HG02970 (cell line): ENCODE data around the gene PLXNA4.

Source experiments
- ATAC-seq: cut with Tn5 transposase; IDR thresholded peaks from one replicate; pipeline ENCODE4 v1.9.1; 2021; ENCODE audit warnings: mild to moderate bottlenecking, moderate library complexity, moderate number of reproducible peaks; ENCODE audit not compliant: unreplicated experiment, low FRiP score

PLXNA4 gene

GRCh38 chr7:132422502-132423111 is 153.7 kb downstream of the PLXNA4 start:
- no peak for ATAC-seq

DNA sequence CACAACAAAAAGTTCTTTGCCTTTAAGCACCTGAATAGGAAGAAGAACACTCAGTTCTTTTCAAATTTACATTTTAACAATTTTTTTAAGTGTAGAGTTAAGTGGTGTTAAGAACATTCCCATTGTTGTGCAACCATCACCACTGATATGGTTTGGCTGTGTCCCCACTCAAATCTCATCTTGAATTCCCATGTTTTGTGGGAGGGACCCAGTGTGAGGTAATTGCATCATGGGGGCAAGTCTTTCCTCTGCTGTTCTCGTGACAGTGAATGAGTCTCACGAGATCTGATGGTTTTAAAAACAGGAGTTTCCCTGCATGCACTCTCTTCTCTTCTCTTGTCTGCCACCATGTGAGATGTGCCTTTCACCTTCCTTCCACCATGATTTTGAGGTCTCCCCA is 155.7 kb downstream of the PLXNA4 start:
- ATAC-seq: no peak

- no peak for ATAC-seq
These were observed 156.7 kb downstream of the PLXNA4 start for GRCh38 chr7:132419542-132419941.

DNA sequence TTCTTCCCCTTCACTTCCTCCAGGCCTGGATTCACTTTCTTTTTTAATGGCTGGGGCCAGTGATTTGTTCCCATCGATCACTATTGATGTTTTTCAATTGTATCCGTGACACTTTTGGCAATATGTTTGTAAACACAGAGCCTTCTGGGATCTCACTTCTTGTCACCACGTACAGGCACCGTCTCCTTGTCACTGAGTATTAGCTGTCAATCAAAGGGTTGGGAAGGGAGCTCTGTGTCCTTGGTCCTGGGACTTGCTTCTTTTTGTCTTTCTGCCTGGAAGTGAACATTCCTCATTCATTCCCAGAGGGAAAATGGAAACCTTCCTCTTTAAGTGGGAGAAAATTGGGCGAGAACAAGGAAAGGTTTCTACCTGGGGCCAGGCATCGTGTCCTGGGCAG is 157.4 kb downstream of the PLXNA4 start:
- ATAC-seq: no peak

DNA sequence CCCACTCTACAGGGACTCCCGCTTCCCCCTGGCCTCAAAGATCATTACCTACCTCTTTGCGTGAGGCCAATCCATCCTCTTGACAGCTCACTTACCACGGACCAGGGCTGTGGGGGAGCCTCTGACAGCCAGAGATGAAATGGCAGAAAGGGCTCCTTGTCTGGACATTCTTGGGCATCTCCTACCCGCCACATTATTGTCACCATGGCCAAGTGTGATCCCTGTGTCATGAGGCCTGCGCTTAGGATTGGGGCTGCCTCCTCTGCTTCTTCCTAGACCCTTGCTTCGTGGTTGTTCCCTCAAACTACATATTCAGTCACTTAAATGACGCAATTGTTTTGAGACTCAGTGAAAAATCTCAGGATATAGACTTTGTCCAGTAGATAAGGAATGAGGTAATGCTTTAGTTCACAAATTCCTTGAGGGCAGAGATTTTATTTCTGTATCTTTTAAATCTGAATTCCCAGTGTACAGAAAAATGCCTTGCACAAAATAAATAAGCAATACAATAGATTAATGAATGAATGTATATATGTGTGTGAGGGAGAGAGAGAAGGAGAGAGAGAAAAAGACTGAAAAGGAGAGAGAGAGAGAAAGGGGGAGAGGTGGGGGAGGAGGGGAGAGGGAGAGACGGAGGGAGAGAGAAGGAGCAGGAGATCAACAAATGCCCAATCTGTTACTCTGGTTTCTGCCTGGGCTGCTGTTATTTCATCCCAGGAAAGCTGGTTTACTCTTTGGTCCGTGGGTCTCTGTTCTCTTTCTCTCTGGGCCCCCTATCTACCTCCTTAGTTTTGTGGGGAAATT is 159.0 kb downstream of the PLXNA4 start:
- ATAC-seq: no peak

- no peak for ATAC-seq
These were observed 159.9 kb downstream of the PLXNA4 start for GRCh38 chr7:132416395-132416794.

GRCh38 chr7:132415259-132415658 is 161.0 kb downstream of the PLXNA4 start:
- no peak for ATAC-seq

DNA sequence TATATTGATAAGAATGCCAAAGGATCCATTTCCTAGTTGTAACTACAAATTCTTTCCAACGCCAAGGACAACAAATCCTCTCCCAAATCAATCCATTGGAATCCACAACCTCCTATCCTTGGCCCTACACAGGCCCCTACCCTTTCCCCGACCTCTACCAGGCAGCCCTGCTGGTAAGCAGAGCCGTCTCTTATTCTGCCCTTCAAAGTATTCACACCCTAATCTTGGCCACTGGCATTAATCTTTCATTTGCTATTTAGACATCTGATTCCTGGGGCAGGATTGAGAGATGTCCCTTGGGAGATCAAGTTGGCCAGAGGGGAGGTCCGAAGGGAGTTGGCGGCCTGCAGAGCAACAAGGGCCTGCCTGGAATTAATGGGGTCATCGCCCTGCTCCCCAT is 161.4 kb downstream of the PLXNA4 start:
- no peak for ATAC-seq

GRCh38 chr7:132412435-132412834 is 163.8 kb downstream of the PLXNA4 start:
- no peak for ATAC-seq

DNA sequence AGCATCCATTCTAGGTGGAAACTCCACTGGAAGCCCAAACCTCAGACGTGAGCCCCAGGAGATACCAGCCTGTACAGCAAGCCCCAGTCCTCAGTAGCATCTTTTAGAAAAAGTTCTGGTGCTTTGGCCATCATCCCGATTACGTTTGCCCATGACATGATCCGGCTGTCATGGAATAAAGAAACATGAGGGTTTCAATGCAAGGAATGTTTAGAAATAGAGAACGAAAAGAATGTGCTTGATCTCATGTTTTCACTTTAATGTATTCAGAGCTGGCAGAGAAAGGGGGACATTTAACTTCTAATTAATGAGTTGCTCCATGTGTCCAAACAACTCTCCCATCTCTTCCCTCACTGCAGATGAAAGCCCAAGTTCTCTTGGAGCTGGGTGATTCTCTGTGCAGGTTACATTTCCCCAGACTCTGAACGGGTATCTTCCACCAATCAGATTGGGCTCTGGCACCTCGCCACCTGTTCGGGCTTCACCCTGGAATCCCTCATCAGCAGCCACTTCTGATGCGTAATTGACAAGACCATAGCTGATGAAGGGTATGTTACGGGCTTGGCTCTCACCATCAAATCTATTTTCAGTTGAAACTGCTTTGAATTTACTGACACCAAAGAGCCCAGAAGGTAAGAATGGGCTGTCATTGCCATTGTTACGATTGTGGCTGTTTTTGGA is 165.3 kb downstream of the PLXNA4 start:
- ATAC-seq: no peak

GRCh38 chr7:132410385-132410784 is 165.9 kb downstream of the PLXNA4 start:
- ATAC-seq: no peak

GRCh38 chr7:132407764-132408163 is 168.5 kb downstream of the PLXNA4 start:
- ATAC-seq: no peak

GRCh38 chr7:132406039-132406438 is 170.2 kb downstream of the PLXNA4 start:
- ATAC-seq: no peak

DNA sequence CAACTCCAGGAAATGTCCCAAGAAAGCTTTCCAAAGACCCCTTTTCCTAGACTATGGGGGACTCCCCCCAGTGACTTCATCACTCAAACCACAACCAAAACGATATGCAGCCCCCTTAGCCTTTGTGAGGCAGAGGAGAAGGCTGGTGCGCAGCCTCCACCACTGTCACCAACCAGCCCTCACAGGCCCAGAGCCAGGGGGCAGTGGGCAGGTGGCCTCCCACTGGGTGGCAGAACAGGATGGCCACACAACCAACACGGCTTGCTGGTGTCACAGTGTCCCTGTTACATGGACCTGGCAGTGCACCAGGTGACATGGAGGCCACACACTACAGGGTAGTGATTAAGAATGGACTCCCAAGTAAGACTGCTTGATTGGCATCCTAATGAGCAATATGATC is 172.0 kb downstream of the PLXNA4 start:
- ATAC-seq: no peak

GRCh38 chr7:132403465-132404110 is 172.7 kb downstream of the PLXNA4 start:
- ATAC-seq: no peak

DNA sequence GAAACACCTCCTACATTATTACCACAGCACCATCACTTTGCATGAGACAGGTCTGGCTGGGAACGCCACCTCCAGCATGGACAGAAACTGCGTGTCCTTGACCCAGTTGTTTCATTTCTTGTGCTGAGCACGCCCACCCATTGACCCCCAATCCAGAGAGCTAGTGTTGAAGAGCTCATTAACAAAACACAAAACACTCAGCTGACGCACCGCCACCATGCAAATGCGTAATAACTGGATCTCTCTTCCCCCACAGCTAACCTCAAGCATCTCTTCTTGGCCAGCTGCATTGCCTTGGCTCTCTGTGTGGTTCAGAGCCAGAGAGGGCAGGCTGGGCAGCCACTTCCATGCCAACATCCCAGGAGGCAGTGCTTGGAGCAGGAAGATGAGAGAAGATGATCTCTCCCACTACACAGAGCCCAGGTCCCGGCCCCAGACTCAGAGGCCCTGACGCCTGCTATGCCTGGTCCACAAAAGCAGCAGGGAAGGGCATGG is 173.5 kb downstream of the PLXNA4 start:
- no peak for ATAC-seq

DNA sequence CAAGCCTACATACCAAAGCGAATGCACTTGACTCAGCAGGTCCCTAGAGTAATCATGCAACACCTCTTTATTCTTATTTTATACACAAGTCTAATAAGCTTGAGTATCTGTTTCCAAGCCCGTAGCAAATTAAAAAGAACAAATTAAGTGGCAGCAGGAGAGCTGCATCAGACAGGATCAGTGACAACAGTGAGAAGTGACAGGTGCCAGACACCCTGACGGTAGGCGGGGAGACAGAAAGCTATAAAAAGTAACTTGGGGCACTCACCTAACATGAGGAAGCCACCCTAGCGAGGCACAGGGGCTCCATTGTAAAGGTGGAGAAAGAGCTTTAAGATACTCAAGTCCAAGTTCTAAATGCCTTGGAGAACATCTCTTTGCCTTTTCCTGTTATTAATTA is 174.2 kb downstream of the PLXNA4 start:
- ATAC-seq: no peak

- ATAC-seq: no peak
These were observed 175.6 kb downstream of the PLXNA4 start for GRCh38 chr7:132400561-132401142.

DNA sequence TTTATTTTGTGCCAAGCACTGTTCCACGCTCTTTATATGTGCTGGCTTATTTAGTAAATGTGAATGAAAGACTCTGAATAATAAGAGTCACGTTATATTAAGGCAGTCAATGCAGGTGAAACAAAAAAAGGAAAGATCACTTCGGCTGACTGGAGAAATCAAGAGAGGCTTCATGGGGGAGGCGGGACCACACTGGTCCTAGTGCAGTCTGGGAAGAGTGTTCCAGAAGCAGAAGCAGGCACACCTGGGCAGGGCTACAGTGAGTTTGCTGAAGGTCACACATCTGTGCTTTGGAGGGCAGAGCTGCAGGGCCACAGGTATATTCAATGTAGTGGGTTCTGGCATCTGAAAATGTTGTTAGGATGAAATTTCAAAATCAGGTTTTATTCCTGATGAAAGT is 176.9 kb downstream of the PLXNA4 start:
- no peak for ATAC-seq

DNA sequence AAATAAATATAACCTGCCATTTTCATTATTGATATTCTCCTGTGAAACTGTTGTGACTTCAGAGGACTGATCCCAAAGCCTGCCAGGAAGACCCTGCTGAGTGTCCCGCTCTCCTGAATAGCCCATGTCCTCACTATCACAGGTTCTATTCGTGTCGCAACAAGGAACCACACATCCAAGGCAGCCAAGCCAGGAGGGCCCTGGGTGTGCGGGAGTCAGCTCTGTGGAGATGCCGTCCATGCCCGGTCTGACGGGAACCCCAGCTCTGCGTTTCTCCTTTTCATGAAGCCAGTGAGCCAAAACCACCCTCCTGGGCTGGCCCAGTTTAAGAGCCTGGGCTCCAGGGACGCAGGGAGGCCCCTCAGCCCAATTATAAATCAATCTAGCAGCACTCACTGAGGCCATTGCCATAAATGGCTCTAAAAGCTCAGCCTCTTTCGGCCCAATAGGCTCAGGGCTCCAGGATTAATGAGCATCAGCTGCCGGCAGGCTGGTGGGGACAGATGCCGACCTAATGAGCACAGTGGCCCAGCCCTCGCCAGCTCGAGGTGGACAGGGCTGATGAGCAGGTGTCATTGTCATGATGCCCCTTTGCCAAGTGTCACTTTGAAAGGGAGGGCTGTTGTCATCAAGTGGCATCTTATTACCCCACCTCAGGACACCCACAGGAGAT is 177.9 kb downstream of the PLXNA4 start:
- ATAC-seq: no peak
